ENCODE results near the gene CYP2A13.
"Not testable (repeated sequence)": the region's sequence is repeated elsewhere in the genome, so short reads cannot be mapped to it uniquely, and the experiment has no call there.

DNA sequence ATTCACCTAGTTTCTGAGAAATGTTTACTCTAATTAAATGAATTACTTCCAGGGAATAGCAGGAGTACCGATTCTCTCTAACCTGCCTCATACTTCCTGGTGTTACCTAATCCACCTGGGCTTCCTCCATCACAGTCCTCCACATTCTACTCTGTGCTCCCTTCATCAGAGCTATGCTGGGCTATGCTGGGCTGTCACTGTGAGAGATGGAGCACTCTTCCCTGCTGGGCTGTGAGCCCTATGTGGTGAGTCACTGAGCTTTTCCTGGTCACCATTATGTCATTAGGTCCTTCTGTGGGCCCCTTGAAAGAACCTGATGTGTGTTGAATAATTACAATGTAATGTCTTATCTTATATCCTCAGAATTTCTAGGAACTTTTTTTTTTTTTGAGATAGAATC, 43.2 kb upstream of the CYP2A13 start:
- not testable (repeated sequence) for TF ChIP-seq EZH2phosphoT487 (IDR thresholded peaks at IDR 0.05; ENCODE audit: insufficient read depth, low read depth); EZH2 (IDR thresholded peaks at IDR 0.05; ENCODE audit: insufficient read depth, poor library complexity, severe bottlenecking)
